Nephron (organoid): ENCODE results near the gene PDIA2.
A peak's percentile ranks its signal among the peaks of the same experiment; 100 is the strongest.

ENCODE experiments used
- H3K27ac Mint-ChIP-seq, 3 experiments: 2 replicates each; pipeline ENCODE4 v1.8.0; 2020; ENCODE audit warnings: mixed read lengths in 3 of 3, mild to moderate bottlenecking in 2 of 3, moderate library complexity in 1 of 3
- H3K27me3 Mint-ChIP-seq: 2 replicates; pipeline ENCODE4 v1.8.0; 2021; ENCODE audit warnings: low read depth, mild to moderate bottlenecking, moderate library complexity, mixed read lengths
- H3K36me3 Mint-ChIP-seq: 2 replicates; pipeline ENCODE4 v1.8.0; 2020; ENCODE audit warnings: low read depth, mixed read lengths
- H3K4me1 Mint-ChIP-seq: 2 replicates; pipeline ENCODE4 v1.8.0; 2020; ENCODE audit warnings: mixed read lengths
- H3K4me3 Mint-ChIP-seq, 3 experiments: 2 replicates each; pipeline ENCODE4 v1.8.0; 2020; ENCODE audit warnings: mild to moderate bottlenecking in 3 of 3, mixed read lengths in 3 of 3, moderate library complexity in 2 of 3
- H3K9me3 Mint-ChIP-seq: 2 replicates; pipeline ENCODE4 v1.8.0; 2020; ENCODE audit warnings: mixed read lengths
- TF ChIP-seq, protein P1 (sequence below), 3 experiments: fragments of 200-600 bp; sonication (generic); IDR thresholded peaks; one replicate each; pipeline ENCODE4 v1.5.0; 2021; ENCODE audit warnings: antibody characterized with exemption in 3 of 3; ENCODE audit not compliant: unreplicated experiment in 3 of 3

PDIA2 gene

GRCh38 chr16:243348-243747 lies 39.6 kb upstream of the PDIA2 start:
- H3K4me1 Mint-ChIP-seq = peaks cover 9% of the 10 kb centered on the region
- no peaks in the 10 kb centered on the region for H3K9me3 Mint-ChIP-seq
- TF ChIP-seq, protein P1, sequence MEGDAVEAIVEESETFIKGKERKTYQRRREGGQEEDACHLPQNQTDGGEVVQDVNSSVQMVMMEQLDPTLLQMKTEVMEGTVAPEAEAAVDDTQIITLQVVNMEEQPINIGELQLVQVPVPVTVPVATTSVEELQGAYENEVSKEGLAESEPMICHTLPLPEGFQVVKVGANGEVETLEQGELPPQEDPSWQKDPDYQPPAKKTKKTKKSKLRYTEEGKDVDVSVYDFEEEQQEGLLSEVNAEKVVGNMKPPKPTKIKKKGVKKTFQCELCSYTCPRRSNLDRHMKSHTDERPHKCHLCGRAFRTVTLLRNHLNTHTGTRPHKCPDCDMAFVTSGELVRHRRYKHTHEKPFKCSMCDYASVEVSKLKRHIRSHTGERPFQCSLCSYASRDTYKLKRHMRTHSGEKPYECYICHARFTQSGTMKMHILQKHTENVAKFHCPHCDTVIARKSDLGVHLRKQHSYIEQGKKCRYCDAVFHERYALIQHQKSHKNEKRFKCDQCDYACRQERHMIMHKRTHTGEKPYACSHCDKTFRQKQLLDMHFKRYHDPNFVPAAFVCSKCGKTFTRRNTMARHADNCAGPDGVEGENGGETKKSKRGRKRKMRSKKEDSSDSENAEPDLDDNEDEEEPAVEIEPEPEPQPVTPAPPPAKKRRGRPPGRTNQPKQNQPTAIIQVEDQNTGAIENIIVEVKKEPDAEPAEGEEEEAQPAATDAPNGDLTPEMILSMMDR (IDR thresholded peaks at IDR 0.05; ENCODE audit: unreplicated experiment in 3 of 3) = no peak
- H3K27me3 Mint-ChIP-seq = no peaks in the 10 kb centered on the region
- H3K4me3 Mint-ChIP-seq = no peak overlapping the region
- H3K27ac Mint-ChIP-seq = no peak overlapping the region
- H3K36me3 Mint-ChIP-seq = peaks cover 10% of the 10 kb centered on the region

GRCh38 chr16:245105-245504 lies 37.9 kb upstream of the PDIA2 start:
- Mint-ChIP-seq H3K4me3 (no peak overlapping the region), H3K4me1 (peaks cover 2% of the 10 kb centered on the region), H3K27me3 (no peaks in the 10 kb centered on the region), H3K36me3 (peaks cover 5% of the 10 kb centered on the region), H3K9me3 (no peaks in the 10 kb centered on the region), H3K27ac (no peak overlapping the region)
- TF ChIP-seq, protein P1 (IDR thresholded peaks at IDR 0.05; ENCODE audit: unreplicated experiment in 3 of 3) = no peak

- no peak overlapping the region for H3K27ac Mint-ChIP-seq
- TF ChIP-seq, protein P1 (IDR thresholded peaks at IDR 0.05; ENCODE audit: unreplicated experiment in 3 of 3) = no peak
- peaks cover 7% of the 10 kb centered on the region for H3K4me1 Mint-ChIP-seq
- no peak overlapping the region for H3K4me3 Mint-ChIP-seq
- H3K9me3 Mint-ChIP-seq = no peaks in the 10 kb centered on the region
- no peaks in the 10 kb centered on the region for H3K27me3 Mint-ChIP-seq
- H3K36me3 Mint-ChIP-seq = peaks cover 11% of the 10 kb centered on the region
Observed at GRCh38 chr16:247027-247426, 35.9 kb upstream of the PDIA2 start.

- TF ChIP-seq, protein P1 (IDR thresholded peaks at IDR 0.05; ENCODE audit: unreplicated experiment in 3 of 3) = no peak
- no peak overlapping the region for H3K4me3 Mint-ChIP-seq
- H3K9me3 Mint-ChIP-seq = no peaks in the 10 kb centered on the region
- peaks cover 27% of the 10 kb centered on the region for H3K36me3 Mint-ChIP-seq
- peaks cover 15% of the 10 kb centered on the region for H3K4me1 Mint-ChIP-seq
- H3K27ac Mint-ChIP-seq = no peak overlapping the region
- H3K27me3 Mint-ChIP-seq = no peaks in the 10 kb centered on the region
Observed at GRCh38 chr16:249431-249830, 33.5 kb upstream of the PDIA2 start.

DNA sequence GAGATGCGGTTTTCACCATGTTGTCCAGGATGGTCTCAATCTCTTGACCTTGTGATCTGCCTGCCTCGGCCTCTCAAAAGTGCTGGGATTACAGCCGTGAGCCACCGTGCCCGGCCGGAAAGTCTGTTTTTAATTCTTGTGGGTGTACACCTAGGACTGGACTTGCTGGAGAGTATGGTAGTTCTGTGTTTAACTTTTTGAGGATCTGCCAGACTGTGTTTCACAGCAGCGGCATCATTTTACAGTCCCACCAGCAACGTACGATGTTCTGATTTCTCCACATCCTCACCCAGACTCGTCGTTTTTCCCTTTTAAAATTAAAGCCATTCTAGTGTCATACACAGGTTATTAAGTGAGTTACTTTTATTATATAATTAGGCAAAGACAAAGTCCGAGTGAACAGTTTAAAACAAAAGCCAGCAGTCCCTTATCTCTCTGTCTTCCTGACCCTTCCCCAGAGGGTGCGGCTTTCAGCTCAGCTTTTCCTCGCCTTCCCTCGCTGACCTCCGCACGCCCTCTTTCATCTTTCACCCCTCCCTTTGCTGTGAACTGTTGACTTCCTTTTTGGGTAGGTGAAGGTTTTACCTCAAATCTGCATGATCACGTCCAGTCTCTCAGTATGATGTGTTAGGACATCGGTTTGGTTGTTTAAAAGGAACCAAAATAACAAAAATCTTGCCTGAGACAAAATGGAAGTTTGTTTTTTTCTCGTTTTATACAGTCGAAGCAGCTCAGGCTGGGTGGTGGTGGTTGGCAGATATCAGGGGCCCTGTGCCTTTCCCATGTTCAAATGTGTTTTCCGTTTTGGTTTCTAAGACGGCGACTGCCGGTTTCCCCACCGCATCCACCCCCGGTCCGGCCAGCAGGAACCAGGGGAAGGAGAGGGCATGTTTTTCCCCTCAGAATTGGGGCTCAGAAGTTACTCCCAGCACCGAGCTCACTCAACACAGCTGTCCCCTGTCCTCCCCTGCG lies 30.3 kb upstream of the PDIA2 start:
- Mint-ChIP-seq H3K27me3 (no peaks in the 10 kb centered on the region), H3K4me1 (peaks cover 15% of the 10 kb centered on the region), H3K9me3 (peaks cover 4% of the 10 kb centered on the region), H3K36me3 (peaks cover 53% of the 10 kb centered on the region), H3K27ac (peak overlapping the region; percentile 7 to 70 (median 35)), H3K4me3 (no peak overlapping the region)
- TF ChIP-seq, protein P1 (IDR thresholded peaks at IDR 0.05; ENCODE audit: unreplicated experiment in 3 of 3) = no peak

DNA sequence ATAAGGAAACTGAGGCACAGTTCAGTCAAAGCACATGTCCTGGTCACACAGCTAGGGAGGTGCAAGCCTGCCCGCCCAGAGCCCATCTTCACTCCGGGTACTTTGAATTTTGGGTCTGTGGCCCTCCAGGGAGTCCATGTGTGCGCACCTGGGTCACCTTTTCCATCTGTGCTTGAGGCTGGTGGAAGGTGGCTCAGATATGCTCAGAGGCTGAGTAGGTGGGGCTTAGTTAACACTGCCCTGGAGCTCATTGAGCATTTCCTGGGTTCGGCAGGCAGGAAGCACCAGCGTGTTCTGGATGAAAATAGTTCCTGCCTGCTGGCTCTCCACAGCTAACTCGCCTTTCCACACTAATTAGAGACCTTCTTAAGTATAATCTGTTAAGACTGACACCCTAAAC lies 29.1 kb upstream of the PDIA2 start:
- Mint-ChIP-seq H3K9me3 (peaks cover 4% of the 10 kb centered on the region), H3K36me3 (peaks cover 56% of the 10 kb centered on the region), H3K27me3 (no peaks in the 10 kb centered on the region), H3K4me3 (no peak overlapping the region), H3K4me1 (peaks cover 15% of the 10 kb centered on the region), H3K27ac (no peak overlapping the region)
- TF ChIP-seq, protein P1 (IDR thresholded peaks at IDR 0.05; ENCODE audit: unreplicated experiment in 3 of 3) = no peak
